D721Med (cell line): ENCODE measurements around the gene SPSB1.

ENCODE experiments used
- DNase-seq: peaks from one replicate; pipeline ENCODE4 v3.0.0; 2011; ENCODE audit warnings: low spot score; ENCODE audit not compliant: insufficient read length
- FAIRE-seq: peaks from 2 replicates; lab custom pipeline; 2011; peaks lifted over from hg19 to GRCh38; lab: Jason Lieb, UNC
- TF ChIP-seq, protein P1 (sequence below): IDR thresholded peaks from 2 replicates; pipeline ENCODE4 v1.5.1; 2012; ENCODE audit warnings: mild to moderate bottlenecking, control low read depth; ENCODE audit not compliant: insufficient read depth; ENCODE audit errors: missing control alignments

Gene SPSB1

DNA sequence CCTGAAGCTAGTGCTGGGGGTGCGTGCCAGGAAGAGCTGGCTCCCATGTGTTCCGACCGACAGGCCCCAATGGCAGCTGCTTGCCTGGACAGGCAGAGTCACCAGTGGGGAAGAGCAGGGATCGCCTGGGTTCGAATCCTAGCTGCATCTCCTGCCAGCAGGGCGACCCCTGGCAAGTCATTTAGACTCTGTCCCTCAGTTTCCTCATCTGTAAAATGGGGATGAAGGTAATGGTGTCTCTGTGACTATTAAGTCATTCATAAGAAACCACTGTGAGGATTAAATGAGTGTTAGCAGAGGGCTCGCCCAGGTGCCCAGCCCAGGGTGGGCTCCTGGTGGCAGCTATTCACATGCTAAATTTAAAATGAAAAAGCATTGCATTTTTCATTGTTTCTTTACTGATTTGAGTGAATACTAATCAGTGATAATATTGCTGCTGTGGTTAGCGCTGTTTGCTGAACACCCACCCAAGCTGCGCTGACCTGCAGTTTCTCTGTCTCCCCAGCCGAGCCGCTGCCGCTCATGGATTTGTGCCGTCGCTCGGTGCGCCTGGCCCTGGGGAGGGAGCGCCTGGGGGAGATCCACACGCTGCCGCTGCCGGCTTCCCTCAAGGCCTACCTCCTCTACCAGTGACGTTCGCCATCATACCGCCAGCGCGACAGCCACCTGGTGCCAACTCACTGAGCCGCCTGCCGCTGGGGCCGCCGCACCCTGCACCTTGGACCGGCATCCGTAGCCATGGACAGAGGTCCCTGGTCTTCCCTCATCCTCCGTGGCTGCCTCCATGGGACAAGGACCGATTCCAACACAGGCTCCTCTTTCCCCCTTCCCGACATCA is 74.5 kb downstream of the SPSB1 start:
- no peak for DNase-seq
- no peak for FAIRE-seq
- TF ChIP-seq, protein P1, sequence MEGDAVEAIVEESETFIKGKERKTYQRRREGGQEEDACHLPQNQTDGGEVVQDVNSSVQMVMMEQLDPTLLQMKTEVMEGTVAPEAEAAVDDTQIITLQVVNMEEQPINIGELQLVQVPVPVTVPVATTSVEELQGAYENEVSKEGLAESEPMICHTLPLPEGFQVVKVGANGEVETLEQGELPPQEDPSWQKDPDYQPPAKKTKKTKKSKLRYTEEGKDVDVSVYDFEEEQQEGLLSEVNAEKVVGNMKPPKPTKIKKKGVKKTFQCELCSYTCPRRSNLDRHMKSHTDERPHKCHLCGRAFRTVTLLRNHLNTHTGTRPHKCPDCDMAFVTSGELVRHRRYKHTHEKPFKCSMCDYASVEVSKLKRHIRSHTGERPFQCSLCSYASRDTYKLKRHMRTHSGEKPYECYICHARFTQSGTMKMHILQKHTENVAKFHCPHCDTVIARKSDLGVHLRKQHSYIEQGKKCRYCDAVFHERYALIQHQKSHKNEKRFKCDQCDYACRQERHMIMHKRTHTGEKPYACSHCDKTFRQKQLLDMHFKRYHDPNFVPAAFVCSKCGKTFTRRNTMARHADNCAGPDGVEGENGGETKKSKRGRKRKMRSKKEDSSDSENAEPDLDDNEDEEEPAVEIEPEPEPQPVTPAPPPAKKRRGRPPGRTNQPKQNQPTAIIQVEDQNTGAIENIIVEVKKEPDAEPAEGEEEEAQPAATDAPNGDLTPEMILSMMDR: no peak

DNA sequence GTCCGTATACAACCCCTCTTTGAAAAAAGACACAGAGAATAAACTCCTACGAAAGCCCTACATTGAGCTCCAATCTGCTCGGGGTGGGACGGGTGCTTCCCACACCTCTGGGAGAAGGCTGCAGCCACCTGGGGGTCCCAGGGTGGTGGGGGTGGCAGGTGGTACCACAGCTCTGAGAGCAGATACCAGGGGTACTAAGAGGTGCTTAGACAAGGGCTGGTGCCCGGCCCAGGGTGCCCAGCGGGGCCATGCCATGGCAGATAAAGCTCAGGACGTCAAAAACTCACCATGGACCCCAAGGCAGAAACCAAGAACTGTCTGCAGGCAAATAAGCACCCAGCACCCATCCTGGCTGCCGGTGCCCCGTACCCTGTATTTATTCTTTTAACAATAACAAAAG is 75.1 kb downstream of the SPSB1 start:
- TF ChIP-seq, protein P1: no peak
- DNase-seq: no peak
- no peak for FAIRE-seq

DNA sequence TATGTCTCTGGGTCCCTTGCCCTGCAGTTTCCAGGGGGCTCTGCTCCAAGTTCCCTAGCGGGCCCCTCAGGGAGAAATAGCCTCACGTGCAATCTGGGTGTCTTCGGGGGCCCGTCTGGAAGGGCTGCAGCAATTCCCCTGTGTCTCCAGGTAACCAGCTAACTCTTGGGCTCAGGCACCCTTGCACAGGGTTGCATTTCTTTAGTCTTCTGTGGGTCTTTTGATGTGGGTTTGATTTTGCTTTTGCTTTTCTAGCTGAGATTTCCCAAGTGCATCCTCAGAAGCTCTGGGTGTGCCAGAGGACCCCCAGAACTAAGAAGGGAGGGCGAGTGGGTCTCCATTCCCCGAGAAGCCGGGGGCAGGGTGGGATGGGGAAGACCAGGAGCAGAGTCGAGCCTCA is 75.7 kb downstream of the SPSB1 start:
- FAIRE-seq (no peak), DNase-seq (no peak)
- TF ChIP-seq, protein P1: no peak

DNA sequence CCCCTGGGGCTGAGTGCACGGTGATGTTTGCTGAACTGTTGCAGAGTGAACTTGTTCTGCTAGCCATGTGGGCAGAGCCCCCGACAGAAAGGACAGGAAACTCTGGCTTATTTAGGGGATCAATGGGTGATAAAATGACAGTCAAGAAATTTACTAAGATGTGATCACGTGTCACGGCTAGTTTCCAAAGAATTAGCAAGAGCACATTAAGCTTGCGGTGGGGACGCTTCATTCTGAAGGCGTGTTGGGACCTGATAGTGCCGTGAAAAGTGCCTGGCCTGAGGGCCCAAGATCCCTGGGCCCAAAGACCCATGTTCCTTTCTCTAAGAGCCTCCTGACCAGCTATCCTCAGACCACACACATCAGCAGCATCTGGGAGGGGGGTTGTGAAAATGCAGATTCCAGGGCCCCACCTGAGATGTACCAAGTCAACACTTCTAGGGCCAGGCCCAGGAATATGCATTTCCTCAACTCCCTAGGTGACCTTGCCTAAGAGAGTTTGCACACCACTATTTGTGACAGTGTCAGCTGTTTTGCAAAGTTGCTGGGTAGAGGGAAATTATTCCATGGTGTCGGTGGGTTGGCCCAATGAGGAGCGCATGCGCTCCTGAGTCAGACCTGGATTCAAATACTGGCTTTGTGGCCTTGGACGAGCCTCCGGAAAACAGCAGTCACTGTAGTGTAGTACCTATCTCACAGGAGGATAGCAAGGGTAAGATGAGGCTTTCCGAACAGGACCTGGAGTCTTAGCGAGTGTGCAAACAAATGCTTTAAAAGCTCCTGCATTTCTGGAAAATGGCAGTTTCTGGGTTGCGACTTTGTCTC is 77.5 kb downstream of the SPSB1 start:
- FAIRE-seq (no peak), DNase-seq (no peak)
- TF ChIP-seq, protein P1: no peak

DNA sequence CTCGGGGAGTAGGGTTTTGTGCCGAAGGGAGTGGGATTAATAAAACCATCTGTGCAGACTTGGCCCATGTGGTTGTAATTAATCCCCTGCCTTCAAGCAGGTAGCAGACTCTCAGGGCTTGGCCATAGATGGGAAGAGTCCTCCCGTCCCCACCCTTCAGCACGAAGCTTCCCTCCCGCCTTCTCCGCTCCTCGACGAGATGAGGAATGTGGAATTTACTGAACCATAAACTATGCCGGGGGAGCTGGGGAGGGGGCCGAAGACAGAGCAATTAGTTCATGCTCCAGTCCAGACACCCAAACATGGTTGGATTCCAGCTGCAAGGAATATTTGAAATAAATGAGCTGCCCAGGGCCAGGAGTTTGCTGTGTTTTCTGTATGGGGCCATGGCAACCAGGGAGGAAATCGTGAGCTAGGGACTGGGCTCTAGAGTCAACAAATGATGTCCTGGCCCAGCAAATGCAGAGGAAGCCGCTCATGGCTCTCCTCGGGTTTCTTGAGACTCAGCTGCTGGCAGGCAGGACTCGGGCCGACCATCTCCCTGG is 78.8 kb downstream of the SPSB1 start:
- FAIRE-seq (no peak), DNase-seq (peak; percentile 64)

DNA sequence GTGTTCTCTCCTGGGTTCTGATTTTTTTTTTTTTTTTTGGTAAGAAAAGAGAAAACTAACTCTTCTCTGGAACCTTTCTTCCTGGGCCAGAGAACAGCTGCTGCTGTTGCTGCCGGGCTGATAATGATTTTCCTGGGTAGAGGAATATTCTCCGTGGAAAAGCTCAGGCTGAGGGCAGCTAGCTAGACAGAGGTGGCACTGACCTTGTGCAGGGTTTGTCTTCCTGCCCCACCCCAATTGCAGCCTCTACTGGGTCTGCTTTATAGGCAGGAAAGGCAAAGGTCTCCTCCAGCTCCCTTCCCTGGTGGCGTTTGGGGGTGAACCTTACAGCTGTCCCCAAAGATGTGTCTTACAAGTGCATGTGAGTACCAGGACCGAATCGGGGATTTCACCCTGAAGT is 79.3 kb downstream of the SPSB1 start:
- DNase-seq: no peak
- FAIRE-seq: no peak
- TF ChIP-seq, protein P1: no peak

More for the DNA sequence above, 78.8 kb downstream of the SPSB1 start:
- TF ChIP-seq, protein P1: no peak
